ENCODE results near the gene LMF1.

DNA sequence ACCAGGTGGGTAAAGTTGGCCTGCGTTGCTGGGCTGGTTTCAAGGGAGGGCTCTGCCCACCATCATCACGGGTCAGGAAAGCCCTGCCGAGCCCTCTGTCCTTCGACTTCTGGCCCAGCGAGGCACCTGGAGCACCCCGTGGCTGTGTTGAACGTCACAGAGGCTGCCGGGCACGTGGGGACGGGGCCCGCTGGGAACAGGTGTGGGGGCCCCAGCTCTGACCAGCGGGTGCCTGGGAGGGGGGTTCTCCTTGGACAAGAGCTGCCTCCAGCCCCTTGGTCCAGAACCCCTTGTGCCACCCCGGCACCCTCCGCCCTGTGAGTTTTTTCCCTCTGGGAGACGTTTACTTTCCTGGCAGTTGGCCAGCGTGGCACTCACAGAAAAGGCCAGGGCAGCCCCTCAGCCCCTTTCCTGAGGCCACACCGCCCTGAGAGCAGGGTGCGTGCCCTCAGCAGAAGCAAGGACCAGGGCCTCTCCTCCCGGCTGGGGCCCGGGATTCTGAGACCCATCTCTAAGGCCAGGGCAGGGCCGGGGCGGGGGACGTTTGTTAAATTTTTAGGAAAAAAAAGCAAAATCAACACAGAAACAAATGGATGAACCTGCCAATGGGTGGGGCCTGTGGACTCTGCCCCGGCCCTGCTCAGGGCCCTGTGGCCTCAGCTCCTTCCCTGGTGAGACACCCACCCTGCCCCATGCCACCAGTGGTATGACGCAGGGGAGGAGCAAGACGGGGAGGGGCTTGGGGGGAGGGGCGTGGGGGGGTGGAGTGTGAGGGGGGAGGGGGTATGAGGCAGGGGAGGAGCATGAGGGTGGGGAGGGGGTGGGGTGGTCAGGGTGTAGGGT lies 139.0 kb downstream of the LMF1 start:
- TF ChIP-seq, protein P1, sequence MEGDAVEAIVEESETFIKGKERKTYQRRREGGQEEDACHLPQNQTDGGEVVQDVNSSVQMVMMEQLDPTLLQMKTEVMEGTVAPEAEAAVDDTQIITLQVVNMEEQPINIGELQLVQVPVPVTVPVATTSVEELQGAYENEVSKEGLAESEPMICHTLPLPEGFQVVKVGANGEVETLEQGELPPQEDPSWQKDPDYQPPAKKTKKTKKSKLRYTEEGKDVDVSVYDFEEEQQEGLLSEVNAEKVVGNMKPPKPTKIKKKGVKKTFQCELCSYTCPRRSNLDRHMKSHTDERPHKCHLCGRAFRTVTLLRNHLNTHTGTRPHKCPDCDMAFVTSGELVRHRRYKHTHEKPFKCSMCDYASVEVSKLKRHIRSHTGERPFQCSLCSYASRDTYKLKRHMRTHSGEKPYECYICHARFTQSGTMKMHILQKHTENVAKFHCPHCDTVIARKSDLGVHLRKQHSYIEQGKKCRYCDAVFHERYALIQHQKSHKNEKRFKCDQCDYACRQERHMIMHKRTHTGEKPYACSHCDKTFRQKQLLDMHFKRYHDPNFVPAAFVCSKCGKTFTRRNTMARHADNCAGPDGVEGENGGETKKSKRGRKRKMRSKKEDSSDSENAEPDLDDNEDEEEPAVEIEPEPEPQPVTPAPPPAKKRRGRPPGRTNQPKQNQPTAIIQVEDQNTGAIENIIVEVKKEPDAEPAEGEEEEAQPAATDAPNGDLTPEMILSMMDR (IDR thresholded peaks at IDR 0.05; ENCODE audit: insufficient read depth, low read length, poor library complexity, severe bottlenecking) = no peak
- no peak for TF ChIP-seq EZH2phosphoT487 (conservative IDR thresholded peaks at IDR 0.05; ENCODE audit: low read length)

All from SU-DHL-6 (cell line).